ENCODE data around the gene FSD1L. TPM values are rescaled to one million over a fixed set of nuclear protein-coding genes. Genes with fewer than 3 reads are reported as not detected.

The FSD1L gene
- total and polyA plus RNA-seq, 2 donors (not counting 1 experiment from before 2014, with no cell fraction given) = 0.70 to 15.2 TPM

GRCh38 chr9:105466898-105467455 is 19.1 kb downstream of the FSD1L start:
- Histone ChIP-seq H3K36me3 (replicated peaks in 1 of 2; ENCODE audit: control extremely low read depth in 1 of 2, control insufficient read depth in 1 of 2, extremely low read depth in 1 of 2, insufficient read depth in 2 of 2, low read length in 1 of 2) (peaks cover 0 to 2% of the 10 kb centered on the region in 2 experiments), H3K9me3 (ENCODE audit: control extremely low read depth in 1 of 3, control insufficient read depth in 2 of 3, insufficient read depth in 1 of 3, low read length in 2 of 3) (no peaks in the 10 kb centered on the region), H3K9ac (ENCODE audit: low read length) (no peak overlapping the region), H2AFZ (ENCODE audit: insufficient read depth, low read depth, low read length, poor library complexity, severe bottlenecking) (no peak overlapping the region), H3K27ac (ENCODE audit: low read length in 2 of 2) (no peak overlapping the region), H3K4me2 (replicated peaks; ENCODE audit: low read depth, low read length, poor library complexity, severe bottlenecking) (no peak overlapping the region), H3K79me2 (ENCODE audit: control insufficient read depth, insufficient read depth, low read length) (no peaks in the 10 kb centered on the region), H3K4me3 (ENCODE audit: control extremely low read depth in 1 of 5, extremely low read depth in 1 of 5, insufficient read depth in 1 of 5, low read depth in 2 of 5, low read length in 4 of 5) (no peak overlapping the region), H3K27me3 (replicated peaks in 1 of 4; ENCODE audit: control extremely low read depth in 1 of 4, control insufficient read depth in 3 of 4, insufficient read depth in 4 of 4, low read length in 3 of 4) (no peaks in the 10 kb centered on the region), H3K4me1 (ENCODE audit: control insufficient read depth in 2 of 2, insufficient read depth in 2 of 2, low read length in 2 of 2) (no peaks in the 10 kb centered on the region), H4K20me1 (ENCODE audit: control insufficient read depth, insufficient read depth, low read length, poor library complexity, severe bottlenecking) (no peaks in the 10 kb centered on the region)
- intact Hi-C loops (cut with micrococcal nuclease) = no loop called here
- ATAC-seq (ENCODE audit: low read depth) (no peak), DNase-seq (no peak)
- no peaks in the 10 kb centered on the region for H3K4me1 Mint-ChIP-seq
- 90% methylated on average over 1 of the region's 3 CpGs for WGBS (ENCODE audit: insufficient coverage)
- ChIA-PET POLR2A (no interaction called here), CTCF (no interaction called here)
- no peaks in the 10 kb centered on the region for H3K9me3 Mint-ChIP-seq (ENCODE audit: insufficient read depth)
- no peak overlapping the region for H3K4me3 Mint-ChIP-seq
- no peak overlapping the region for H3K27ac Mint-ChIP-seq
- TF ChIP-seq EZH2 (IDR thresholded peaks at IDR 0.05; ENCODE audit: borderline replicate concordance, insufficient read depth, low read depth, low read length, poor library complexity, severe bottlenecking) = no peak
- TF ChIP-seq CTCF (IDR thresholded peaks at IDR 0.05) = no peak
- H3K27me3 Mint-ChIP-seq = no peaks in the 10 kb centered on the region

GRCh38 chr9:105468875-105469274 is 21.0 kb downstream of the FSD1L start:
- Mint-ChIP-seq H3K4me3 (no peak overlapping the region), H3K27me3 (no peaks in the 10 kb centered on the region), H3K4me1 (no peaks in the 10 kb centered on the region), H3K9me3 (ENCODE audit: insufficient read depth) (no peaks in the 10 kb centered on the region), H3K27ac (no peak overlapping the region)
- Histone ChIP-seq H3K9ac (ENCODE audit: low read length) (no peak overlapping the region), H3K4me1 (ENCODE audit: control insufficient read depth in 2 of 2, insufficient read depth in 2 of 2, low read length in 2 of 2) (no peaks in the 10 kb centered on the region), H3K27me3 (replicated peaks in 1 of 4; ENCODE audit: control extremely low read depth in 1 of 4, control insufficient read depth in 3 of 4, insufficient read depth in 4 of 4, low read length in 3 of 4) (no peaks in the 10 kb centered on the region), H3K4me3 (ENCODE audit: control extremely low read depth in 1 of 5, extremely low read depth in 1 of 5, insufficient read depth in 1 of 5, low read depth in 2 of 5, low read length in 4 of 5) (no peak overlapping the region), H2AFZ (ENCODE audit: insufficient read depth, low read depth, low read length, poor library complexity, severe bottlenecking) (no peak overlapping the region), H3K9me3 (ENCODE audit: control extremely low read depth in 1 of 3, control insufficient read depth in 2 of 3, insufficient read depth in 1 of 3, low read length in 2 of 3) (no peaks in the 10 kb centered on the region), H3K36me3 (replicated peaks in 1 of 2; ENCODE audit: control extremely low read depth in 1 of 2, control insufficient read depth in 1 of 2, extremely low read depth in 1 of 2, insufficient read depth in 2 of 2, low read length in 1 of 2) (peaks cover 0 to 2% of the 10 kb centered on the region in 2 experiments), H3K79me2 (ENCODE audit: control insufficient read depth, insufficient read depth, low read length) (no peaks in the 10 kb centered on the region), H4K20me1 (ENCODE audit: control insufficient read depth, insufficient read depth, low read length, poor library complexity, severe bottlenecking) (no peaks in the 10 kb centered on the region), H3K27ac (ENCODE audit: low read length in 2 of 2) (no peak overlapping the region), H3K4me2 (replicated peaks; ENCODE audit: low read depth, low read length, poor library complexity, severe bottlenecking) (no peak overlapping the region)
- no CpG with 5 or more reads among the region's 1 CpG for WGBS (ENCODE audit: insufficient coverage)
- CTCF ChIA-PET = no interaction called here
- DNase-seq = no peak
- POLR2A ChIA-PET = no interaction called here
- intact Hi-C loops (cut with micrococcal nuclease) = no loop called here
- ATAC-seq (ENCODE audit: low read depth) = no peak
- TF ChIP-seq EZH2 (IDR thresholded peaks at IDR 0.05; ENCODE audit: borderline replicate concordance, insufficient read depth, low read depth, low read length, poor library complexity, severe bottlenecking) = no peak
- TF ChIP-seq CTCF (IDR thresholded peaks at IDR 0.05) = no peak
